Stimulated activated naive CD4-positive, alpha-beta T cell (primary cell): ENCODE measurements around the gene NAB2.
"Not testable (repeated sequence)": the region's sequence is repeated elsewhere in the genome, so short reads cannot be mapped to it uniquely, and the experiment has no call there.

ENCODE experiments used
- DNase-seq, 6 experiments: peaks; one replicate each; lab custom pipeline; 2025; lab: John Stamatoyannopoulos, UW

Gene NAB2, protein sequence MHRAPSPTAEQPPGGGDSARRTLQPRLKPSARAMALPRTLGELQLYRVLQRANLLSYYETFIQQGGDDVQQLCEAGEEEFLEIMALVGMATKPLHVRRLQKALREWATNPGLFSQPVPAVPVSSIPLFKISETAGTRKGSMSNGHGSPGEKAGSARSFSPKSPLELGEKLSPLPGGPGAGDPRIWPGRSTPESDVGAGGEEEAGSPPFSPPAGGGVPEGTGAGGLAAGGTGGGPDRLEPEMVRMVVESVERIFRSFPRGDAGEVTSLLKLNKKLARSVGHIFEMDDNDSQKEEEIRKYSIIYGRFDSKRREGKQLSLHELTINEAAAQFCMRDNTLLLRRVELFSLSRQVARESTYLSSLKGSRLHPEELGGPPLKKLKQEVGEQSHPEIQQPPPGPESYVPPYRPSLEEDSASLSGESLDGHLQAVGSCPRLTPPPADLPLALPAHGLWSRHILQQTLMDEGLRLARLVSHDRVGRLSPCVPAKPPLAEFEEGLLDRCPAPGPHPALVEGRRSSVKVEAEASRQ

DNA sequence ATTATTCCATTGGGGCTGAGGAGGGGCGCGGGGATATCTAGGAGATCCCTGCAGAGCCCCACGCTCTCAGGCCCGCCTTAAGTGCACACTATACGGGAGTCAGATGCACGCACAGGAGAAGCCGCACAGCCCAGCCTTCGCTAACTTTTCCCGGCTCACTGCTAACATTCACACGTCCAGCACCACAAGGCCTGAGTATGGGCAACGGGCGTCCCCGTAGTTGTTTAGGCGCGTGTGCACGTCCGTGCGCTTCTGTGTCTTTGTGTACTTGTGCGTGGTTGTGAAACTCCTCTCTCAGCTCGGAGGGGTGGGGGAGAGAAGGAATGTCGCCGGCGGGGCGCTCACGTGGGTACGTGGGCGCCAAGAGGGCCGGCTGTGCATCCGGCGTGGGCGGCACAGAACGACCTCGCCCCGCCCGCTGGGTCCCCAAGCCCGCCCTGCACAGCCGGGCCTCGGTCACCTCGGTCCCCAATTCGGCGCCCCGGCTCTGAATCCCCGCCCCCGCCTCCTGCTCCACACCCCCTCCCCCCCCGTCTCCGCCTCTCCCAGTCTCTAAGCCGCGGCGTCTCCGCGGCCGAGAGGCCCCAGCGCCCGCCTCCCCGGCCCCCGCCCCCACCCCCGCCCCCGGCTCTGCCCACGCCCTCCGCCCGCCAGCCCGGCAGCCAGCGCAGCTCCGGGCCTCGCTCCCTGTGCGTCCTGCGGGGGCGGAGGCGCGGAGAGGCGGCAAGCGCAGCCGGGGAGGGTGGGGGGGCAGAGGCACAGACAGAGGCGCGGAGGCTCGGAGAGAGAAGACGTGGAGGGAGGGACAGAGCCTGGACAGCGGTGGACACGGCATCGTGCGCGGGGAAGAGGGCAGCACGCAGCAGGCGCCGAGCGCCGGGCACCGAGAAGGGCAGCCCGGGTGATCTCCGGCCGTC is at the start of gene NAB2:
Gene NAB2, plus strand, starts transcription at position 761 of the 917 bp plus-strand sequence. CDS start 158 bp downstream, outside the sequence.
- DNase-seq: peak; percentile 80 to 94 (median 90)

DNA sequence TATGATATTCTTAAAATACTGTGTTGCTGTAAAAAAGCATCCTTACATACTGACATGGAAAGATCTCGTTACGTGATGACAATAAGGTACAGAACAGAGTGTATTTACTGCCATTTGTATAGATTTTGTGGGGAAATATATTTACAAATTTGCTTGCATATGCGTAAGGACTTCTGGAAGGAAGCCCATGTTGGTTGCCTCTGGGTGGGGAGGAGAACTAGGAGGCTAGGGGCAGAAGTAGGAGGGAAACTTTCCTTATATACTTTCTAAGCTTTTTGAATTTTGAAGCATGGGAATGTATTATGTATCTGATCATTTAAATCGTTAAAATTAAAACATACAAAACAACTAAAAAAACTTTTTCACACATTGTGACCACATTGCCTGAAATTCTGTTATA is 48.7 kb upstream of the NAB2 start:
- no peak for DNase-seq

DNA sequence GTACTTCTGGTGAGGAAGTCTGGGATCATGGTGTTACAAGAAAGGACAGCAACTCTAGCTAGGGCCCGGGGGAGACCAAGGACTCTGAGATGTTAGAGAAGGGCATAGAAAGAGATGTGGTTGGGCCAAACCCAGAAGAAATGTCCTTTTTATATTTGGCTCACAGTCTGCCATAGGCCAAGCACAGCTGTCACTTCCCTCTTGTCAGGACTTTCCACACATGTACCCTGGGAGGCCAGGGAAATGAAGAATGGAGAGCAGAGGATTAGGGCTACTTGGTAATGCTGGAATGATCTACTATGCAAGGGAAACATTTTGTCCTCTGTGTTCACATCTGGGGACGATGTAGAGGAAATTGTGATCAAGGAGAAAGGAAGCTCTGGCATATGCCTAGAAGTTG is 48.2 kb upstream of the NAB2 start:
- no peak for DNase-seq

DNA sequence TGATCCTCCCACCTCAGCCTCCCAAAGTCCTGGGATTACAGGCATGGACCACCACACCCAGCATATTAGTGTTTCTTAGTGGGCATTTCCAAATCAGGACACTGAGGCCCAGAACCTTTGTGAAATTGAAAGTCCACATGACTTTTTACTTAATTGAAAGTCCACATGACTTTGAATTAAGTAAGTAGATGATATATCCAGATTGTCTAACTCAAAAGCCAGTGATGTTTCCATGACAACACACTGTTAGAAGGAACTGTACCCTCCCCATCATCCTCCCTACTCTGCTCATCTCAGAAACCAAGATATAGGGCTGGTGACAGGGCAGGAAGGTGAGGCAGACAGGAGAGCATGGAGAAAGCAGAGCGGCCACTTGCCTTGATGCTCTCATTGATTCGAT is 46.2 kb upstream of the NAB2 start:
- no peak for DNase-seq

DNA sequence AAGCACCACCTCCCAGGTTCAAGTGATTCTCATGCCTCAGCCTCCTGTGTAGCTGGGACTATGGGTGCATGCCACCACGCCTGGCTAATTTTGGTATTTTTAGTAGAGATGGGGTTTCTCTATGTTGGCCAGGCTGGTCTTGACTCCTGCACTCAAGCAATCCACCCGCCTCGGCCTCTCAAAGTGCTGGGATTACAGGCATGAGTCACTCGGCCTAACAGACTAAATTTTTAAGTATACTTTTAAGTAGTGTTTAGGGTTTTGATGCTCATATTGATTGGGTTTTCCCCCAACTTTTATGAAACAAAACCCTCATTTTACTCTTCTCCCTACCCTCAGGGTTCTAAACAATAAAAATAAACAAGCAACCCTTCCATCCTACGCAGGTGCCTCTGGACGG is 44.4 kb upstream of the NAB2 start:
- no peak for DNase-seq

DNA sequence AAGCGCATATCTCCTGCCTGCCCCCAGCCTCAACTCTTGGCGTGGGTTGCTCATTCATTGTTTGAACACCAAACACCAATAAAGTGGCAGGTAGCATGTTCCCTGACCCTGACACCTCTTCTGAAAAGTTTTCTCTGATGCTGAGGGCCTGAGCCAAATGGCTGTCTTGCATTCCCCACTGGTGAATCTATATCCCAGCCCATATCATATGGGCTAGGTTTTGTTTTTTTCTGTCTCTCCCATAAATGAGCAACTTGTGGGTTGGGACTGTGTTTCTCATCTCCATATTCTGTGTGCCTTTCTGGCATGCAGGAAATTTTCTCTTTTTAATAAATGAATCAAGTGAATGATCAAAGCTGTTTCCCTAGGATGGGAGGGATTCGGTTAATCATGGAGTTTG is 44.0 kb upstream of the NAB2 start:
- DNase-seq: no peak

DNA sequence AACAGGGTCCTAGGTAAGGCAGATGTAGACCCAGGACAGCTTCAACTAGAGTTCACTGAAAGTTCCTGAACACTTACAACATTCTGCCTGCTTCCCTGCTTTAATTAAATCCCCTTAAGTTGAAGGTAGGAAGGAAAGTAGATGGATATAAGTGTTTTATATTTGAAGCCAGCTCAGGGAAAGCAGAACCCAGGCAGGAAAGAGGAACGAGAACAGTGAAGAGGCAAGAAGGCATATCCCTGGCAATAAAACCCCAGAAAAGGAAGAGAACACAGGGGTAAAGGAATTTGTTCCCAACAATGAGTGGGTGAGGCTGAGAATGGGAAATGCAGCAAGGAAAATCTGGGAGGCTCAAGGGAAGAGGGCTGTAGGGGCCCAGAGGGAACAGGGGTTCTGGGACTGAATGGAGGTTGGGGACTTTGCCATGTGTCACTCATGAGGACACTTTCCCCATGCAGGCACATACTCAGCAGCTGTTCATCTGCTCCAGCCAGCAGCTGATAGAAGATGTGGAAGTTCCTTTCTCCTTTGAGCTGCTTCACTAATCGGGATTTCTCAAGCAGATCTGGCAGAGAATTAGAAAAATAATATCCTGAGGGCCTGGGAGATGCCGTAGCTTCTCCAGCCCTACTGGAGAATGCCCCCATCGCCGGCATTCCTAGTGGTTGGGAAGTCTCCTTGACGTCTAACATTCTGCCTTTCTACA is 42.7 kb upstream of the NAB2 start:
- no peak for DNase-seq

DNA sequence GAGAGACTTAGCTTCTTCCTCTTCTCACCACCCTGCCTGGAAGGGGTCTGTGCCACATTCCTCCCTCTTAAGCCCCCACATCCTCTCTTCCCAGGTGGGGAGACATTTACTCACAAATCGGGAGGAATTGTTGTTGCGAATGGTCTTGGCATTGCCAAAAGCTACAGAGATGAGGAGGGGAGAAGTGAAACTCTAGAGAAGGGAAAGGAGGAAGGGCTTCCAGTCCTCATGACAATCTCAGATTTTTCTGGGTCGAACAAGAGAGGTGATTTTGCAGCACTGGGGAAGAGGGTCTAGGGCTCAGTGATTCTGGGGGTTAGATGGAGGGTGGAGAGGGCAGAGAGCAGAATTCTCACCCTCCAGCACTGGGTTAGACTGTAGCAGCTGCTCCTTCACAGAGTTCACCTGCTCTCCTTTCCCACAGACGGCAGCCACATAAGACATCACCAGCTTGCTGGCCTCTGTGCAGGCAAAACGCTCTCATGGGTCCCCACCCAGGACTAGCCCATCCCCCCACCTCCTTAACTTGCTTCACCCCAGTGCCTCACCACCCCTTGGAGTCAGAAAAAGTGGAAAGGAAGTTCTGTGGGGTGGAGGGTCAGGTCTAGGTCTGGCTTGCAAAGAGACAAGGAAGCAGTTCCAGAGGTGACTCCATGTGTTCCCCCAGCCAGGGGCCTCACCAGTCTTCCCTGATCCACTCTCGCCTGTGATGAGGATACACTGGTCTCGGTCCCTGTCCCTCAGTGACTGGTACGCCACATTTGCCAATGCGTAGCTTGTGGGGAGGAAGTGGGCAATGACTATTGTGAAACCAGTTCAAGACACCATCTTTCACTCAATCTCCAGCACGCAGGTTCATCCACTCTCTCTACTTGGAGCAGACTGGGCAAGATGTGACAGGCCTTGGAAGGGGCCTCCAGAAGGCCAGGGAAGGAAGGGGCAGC is 41.7 kb upstream of the NAB2 start:
- peak in 2 of 6 experiments; percentile 31 to 61 for DNase-seq

DNA sequence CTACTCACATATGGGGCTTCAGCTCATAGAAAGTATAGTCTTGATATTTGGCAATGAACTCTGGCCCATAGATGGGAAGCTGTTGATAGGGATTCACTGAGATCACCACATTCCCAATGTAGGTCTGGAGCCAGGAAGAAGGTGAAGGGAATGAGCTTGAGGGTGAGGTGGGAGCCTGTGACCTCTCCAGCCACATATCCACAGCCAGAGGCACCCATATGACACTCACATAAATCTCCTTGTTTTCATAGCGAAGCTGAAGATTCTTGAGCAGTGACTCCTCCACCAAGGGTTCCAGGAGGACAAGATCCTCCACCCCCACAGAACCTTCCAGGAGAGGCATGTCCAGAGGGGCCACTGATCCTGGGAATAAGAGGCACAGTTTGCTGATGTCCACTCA is 40.9 kb upstream of the NAB2 start:
- no peak for DNase-seq

DNA sequence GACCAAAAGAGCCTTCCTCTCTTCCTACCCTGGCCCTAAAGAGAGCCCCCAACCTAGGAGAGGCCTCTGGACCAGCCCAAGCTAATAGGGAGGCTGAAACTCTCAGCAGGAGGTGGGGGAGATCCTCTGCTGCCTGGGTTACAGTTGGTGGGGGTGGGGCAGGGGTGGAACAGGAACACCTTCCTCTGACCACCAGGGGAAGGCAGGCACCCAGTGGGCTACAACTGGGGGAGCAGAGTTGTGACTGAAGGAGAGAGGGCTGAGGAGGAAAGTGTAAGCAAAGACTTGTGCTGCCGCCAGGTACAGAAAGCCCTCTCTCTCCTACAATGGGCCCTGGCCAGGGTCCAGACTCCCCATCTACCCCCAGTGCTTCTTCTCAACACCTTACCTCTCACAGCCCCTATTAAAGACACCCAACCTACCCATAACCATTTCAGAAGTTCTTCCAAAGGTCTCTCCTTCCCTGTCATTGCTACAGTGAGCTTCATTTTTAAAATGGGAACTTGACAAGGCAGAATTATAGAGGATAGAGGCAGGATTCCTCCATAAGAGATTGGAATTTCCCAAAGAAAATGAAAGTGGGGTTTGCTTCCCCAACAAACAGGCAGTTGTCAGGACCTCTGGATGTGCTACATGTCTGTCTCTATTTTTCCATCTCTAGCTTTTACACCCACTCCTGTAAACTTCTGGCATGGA is 40.3 kb upstream of the NAB2 start:
- DNase-seq: no peak

DNA sequence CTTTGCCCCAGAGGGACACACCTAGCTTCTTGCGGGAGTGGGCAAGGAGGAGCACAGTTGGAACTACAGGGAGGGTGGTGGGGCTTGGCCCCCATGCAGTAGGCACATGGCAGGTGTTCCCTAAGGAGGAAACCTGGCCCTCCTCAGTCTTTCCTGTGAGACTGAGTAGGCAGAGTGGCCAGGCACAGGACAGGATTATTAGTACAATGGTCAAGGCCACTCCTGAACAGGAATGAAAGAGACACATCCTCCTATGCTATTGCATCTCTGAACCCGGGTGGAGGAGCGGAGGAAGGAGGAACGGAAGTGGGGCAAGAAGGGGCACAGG is 39.8 kb upstream of the NAB2 start:
- DNase-seq: no peak

DNA sequence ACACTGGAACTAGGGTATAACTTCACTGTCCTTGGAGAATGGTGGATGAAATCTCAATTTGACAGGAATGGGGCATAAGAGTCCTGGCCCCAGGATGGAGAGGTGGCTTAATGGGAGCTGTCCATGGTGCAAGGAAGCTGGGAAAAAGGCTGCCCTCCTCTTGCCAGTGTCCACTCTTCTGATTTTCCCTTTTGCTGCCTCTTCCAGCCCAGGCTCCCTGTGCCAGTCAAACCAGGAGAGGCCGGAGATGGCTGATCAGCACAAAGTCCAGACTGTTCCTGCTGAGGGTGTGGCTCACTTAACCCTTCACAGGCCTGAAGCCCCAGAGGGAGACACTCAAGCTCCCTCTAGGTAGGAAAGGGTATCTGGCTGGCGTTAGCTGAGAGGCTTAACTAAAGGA is 39.0 kb upstream of the NAB2 start, which contains the start of gene MYO1A:
Gene MYO1A, minus strand, starts transcription at position 240 of the 400 bp plus-strand sequence. CDS start 1,806 bp downstream, outside the sequence.
- no peak for DNase-seq

DNA sequence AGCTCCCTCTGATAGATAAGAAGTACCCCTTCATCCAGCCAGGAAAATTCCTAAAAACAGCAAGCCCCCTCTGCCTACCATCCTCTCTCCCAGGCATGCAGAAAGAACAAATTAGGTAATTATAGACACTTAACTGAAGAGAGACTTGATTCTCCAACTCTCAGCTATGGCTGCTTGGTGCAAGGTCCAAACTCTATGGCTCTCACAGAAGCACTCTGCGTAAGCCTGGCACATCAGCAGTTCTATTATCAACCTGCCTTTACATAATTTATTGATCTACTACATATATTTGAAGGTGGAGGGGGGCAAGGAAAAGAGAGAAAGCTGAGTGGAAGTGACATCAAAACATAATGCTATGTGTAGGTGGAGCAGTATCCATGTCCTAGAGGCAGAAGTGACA is 37.9 kb upstream of the NAB2 start:
- no peak for DNase-seq

DNA sequence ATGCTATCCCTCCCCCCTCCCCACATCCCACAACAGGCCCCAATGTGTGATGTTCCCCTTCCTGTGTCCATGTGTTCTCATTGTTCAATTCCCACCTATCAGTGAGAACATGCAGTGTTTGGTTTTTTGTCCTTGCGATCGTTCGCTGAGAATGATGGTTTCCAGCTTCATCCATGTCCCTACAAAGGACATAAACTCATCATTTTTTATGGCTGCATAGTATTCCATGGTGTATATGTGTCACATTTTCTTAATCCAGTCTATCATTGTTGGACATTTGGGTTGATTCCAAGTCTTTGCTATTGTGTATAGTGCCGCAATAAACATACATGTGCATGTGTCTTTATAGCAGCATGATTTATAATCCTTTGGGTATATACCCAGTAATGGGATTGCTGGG is 35.8 kb upstream of the NAB2 start:
- DNase-seq: not testable (repeated sequence)

DNA sequence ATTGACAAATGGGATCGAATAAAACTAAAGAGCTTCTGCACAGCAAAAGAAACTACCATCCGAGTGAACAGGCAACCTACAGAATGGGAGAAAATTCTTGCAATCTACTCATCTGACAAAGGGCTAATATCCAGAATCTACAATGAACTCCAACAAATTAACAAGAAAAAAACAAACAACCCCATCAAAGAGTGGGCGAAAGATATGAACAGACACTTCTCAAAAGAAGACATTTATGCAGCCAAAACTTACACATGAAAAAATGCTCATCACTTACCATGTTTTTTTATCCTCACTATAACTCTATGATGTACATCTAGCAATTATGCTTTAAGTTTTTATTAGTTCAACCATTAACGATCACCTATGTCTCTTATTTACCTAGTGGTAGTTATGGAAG is 35.0 kb upstream of the NAB2 start:
- not testable (repeated sequence) for DNase-seq

DNA sequence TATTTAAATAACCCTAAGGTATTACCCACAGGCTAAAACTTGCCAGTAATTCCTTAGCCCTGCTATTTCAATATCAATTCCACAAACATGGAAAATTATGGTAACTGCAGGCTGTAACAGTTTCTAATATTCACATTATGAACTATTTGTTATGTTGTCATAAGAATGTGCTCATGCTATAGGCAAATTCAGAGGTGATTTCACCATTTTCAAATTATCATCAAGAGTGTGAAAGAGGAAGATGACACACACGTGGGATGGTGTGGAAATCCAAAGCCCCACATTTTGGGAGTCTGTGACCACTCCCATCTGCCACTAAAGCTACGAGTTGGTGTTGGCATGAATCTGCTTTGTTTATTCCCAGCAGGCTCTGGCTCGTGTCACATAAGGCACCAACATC is 33.1 kb upstream of the NAB2 start:
- no peak for DNase-seq

DNA sequence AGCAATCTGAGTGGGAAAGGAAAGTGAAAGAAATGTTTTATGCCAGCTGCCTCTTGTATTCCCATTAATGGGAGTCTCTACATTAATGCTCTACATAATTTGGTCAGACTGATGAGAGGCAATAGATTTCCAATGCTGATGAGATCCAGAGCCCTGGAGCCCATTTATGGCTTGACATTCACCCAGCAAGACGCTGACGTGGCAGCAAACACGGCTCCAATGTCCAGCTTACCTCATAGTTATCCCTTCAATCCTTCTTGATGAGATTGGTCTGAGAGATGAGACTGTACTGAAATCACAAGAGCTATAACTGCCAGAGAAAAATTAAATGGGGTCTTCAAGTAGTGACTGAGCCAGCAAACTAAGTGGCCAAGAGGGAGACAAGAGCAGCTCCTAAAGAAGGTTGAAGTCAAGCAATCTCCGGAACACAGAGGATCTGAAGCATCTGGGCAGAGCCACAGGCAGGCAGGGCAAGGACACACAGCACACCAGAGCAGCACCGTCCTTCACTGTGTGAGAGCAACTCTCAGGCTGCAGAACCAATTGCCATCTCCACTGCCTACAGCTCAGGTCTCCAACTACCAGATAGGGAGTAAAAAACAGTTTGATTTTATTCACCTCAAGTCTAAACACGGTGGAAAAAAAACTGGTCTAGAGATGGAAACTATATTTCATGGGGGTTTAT is 31.7 kb upstream of the NAB2 start:
- DNase-seq: no peak

DNA sequence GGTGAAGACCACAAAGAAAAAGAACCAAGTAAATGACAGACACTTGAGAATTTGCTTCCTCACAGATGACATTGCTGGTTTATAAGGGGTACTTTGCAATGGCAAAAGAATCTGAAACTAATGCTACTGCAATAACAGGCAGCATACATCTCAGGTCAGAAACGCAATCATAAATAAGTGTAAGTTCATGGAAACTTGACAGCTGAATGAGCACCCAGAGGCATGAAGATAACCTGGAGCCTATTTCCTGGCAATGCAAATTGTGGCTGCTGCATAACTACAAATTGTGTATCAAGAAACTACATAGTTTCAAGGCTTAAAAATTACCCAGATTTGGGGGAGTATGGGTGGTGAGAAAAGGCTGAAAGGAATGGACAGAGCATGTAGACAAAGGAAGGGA is 30.5 kb upstream of the NAB2 start:
- no peak for DNase-seq

DNA sequence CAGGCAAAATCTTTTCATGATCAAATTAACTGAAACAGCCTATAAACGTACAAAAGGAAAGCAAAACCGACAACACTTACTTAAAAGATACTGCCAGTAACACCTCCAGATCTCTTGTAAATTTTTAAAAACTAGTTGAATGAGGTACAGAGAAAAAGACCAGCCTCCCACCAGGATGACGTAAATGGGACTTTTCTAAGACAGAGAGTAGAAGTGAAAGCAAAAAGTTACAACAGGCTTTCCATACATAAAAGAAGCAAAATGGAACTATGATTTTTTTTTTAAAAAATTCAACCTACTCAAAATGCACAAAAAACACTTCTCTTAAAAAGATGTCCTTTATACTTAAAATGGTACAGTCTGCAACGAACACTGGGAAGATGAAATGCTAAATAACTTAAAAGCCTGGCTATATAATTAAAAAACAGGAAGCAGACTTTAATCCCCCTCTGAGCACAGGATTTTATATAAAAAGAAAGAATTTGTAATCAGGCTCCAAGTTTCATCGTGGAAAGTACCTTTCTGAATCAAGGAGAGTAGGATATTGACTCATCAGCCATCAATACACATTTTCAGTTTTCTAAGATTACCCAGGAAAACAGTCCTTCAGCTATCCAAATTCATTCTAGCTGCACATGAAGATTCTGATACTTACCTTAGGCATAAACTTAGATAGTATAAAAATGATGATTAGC is 24.8 kb upstream of the NAB2 start:
- peak in 5 of 6 experiments; percentile 43 to 87 (median 83) for DNase-seq
